Gastrocnemius medialis (tissue), 4 donors: Measurements from ENCODE around the gene DYNLT1. TPM values are rescaled to one million over a fixed set of nuclear protein-coding genes. Genes with fewer than 3 reads are reported as not detected.

Experiments used
- ATAC-seq, 2 donors: fragments of 150-250 bp; one replicate each; pipeline ENCODE4 v1.9.1; 2016
- DNase-seq, 2 donors: peaks; one replicate each; pipeline ENCODE4 v3.0.0-alpha.2; 2019
- H3K27ac ChIP-seq, 4 donors: fragments of 200-600 bp; sonication (generic); 1 replicate in 1 of 4; 2 replicates in 3 of 4; pipeline ENCODE4 v1.5.1; 2016 to 2018; ENCODE audit warnings: mild to moderate bottlenecking in 2 of 4, moderate library complexity in 1 of 4
- H3K27me3 ChIP-seq, 3 donors: fragments of 200-600 bp; sonication (generic) in 2 of 3; 1 replicate in 1 of 3; 2 replicates in 2 of 3; pipeline versions ENCODE4 v1.5.1 to v1.6.0; 2016 to 2019; ENCODE audit warnings: mild to moderate bottlenecking in 1 of 3, moderate library complexity in 1 of 3
- H3K36me3 ChIP-seq, 2 donors: fragments of 200-600 bp; sonication (generic) in 1 of 2; one replicate each; pipeline ENCODE4 v1.5.1; 2017 to 2018
- H3K4me1 ChIP-seq, 2 donors: fragments of 200-600 bp; sonication (generic) in 1 of 2; one replicate each; pipeline ENCODE4 v1.5.1; 2016 to 2017; ENCODE audit warnings: mild to moderate bottlenecking in 2 of 2
- H3K4me3 ChIP-seq, 4 donors: fragments of 200-600 bp; sonication (generic) in 3 of 4; 1 replicate in 1 of 4; 2 replicates in 3 of 4; pipeline ENCODE4 v1.5.1; 2016 to 2019; ENCODE audit warnings: mild to moderate bottlenecking in 2 of 4
- H3K9me3 ChIP-seq, 3 donors: fragments of 200-600 bp; sonication (generic) in 2 of 3; 1 replicate in 1 of 3; 2 replicates in 2 of 3; pipeline ENCODE4 v1.5.1; 2016 to 2019
- CTCF ChIP-seq, 5 experiments: fragments of 450-650 bp in 3 of 5; fragments of 200-600 bp in 2 of 5; sonication (generic) in 2 of 5; IDR thresholded peaks in 4 of 5; conservative IDR thresholded peaks in 1 of 5; 1 replicate in 4 of 5; 2 replicates in 1 of 5; pipeline ENCODE4 v1.5.1; 2016 to 2019; ENCODE audit warnings: antibody characterized with exemption in 5 of 5, mild to moderate bottlenecking in 3 of 5, moderate library complexity in 3 of 5
- POLR2A ChIP-seq, 2 donors: fragments of 450-650 bp; IDR thresholded peaks; one replicate each; pipeline ENCODE4 v1.6.1; 2017; ENCODE audit warnings: antibody characterized with exemption in 2 of 2, mild to moderate bottlenecking in 2 of 2, moderate library complexity in 2 of 2
- in situ Hi-C, 4 donors: fragments of 200-750 bp; cut with MboI; loops; one replicate each; pipeline versions ENCODE4 v1.15.0 to v1.8.0; 2017; ENCODE audit warnings: low sequenced_read_pairs in 4 of 4
- intact Hi-C: fragments of 100-400 bp; cut with DNase I; formaldehyde crosslinking; loops from one replicate; pipeline ENCODE4 v1.15.1; 2023; ENCODE audit warnings: low total_unique reads
- total RNA-seq, 4 donors: library from RNA; depleted of rRNA; stranded (reverse); fragments of >200 nt; gene quantifications; one replicate each; pipeline versions ENCODE4 v1.1.0 to v1.2.3, GENCODE V29; 2016

The DYNLT1 gene
- total RNA-seq, 4 donors from 2014 or later, result 62.8 to 94.7 (median 67.3) TPM

GRCh38 chr6:158638324-158638854, 6.2 kb downstream of the DYNLT1 start:
- in situ Hi-C loops, result no loop called here
- intact Hi-C loops, result loop anchor here (10.0 kb wide), 1 partner anchor 486 kb away; no protein-coding TSS in a partner anchor
- peaks cover 47 to 56% of the 10 kb centered on the region in 2 donors for H3K4me1 ChIP-seq

GRCh38 chr6:158636778-158637177, 7.8 kb downstream of the DYNLT1 start:
- in situ Hi-C loops, result no loop called here
- DNase-seq (no peak), ATAC-seq (no peak)
- peak overlapping the region in 1 of 4 donors; percentile 100 for H3K27ac ChIP-seq
- H3K9me3 ChIP-seq, result no peaks in the 10 kb centered on the region
- no peak for TF ChIP-seq POLR2A (IDR thresholded peaks at IDR 0.05)
- no peaks in the 10 kb centered on the region for H3K27me3 ChIP-seq
- H3K4me3 ChIP-seq, result no peak overlapping the region
- peaks cover 38 to 50% of the 10 kb centered on the region in 2 donors for H3K4me1 ChIP-seq
- intact Hi-C loops, result loop anchor here (10.0 kb wide), 1 partner anchor 488 kb away; no protein-coding TSS in a partner anchor
- peaks cover 0 to 32% of the 10 kb centered on the region in 2 donors for H3K36me3 ChIP-seq

More at GRCh38 chr6:158638324-158638854, 6.2 kb downstream of the DYNLT1 start:
- DNase-seq (peak in 1 of 2 donors; percentile 75), ATAC-seq (peak in 1 of 2 donors; percentile 24)
- TF ChIP-seq POLR2A (IDR thresholded peaks at IDR 0.05) (no peak), CTCF (IDR thresholded peaks at IDR 0.05 in 4 of 5, conservative IDR thresholded peaks at IDR 0.05 in 1 of 5) (no peak)
- Histone ChIP-seq H3K4me3 (no peak overlapping the region), H3K27ac (peak overlapping the region; percentile 97 to 100 (median 98)), H3K27me3 (no peaks in the 10 kb centered on the region), H3K36me3 (peaks cover 0 to 32% of the 10 kb centered on the region in 2 donors), H3K9me3 (no peaks in the 10 kb centered on the region)

- Histone ChIP-seq H3K9me3 (no peaks in the 10 kb centered on the region), H3K36me3 (peaks cover 0 to 32% of the 10 kb centered on the region in 2 donors), H3K4me3 (no peak overlapping the region), H3K27ac (peak overlapping the region in 2 of 4 donors; percentile 21 to 22), H3K27me3 (no peaks in the 10 kb centered on the region), H3K4me1 (peaks cover 39 to 47% of the 10 kb centered on the region in 2 donors)
- TF ChIP-seq POLR2A (IDR thresholded peaks at IDR 0.05), result no peak
- TF ChIP-seq CTCF (IDR thresholded peaks at IDR 0.05 in 4 of 5, conservative IDR thresholded peaks at IDR 0.05 in 1 of 5), result no peak
- DNase-seq, result no peak
- in situ Hi-C loops (no loop called here), intact Hi-C loops (loop anchor here (10.0 kb wide), 1 partner anchor 489 kb away; no protein-coding TSS in a partner anchor)
- ATAC-seq, result no peak
These were observed 9.0 kb downstream of the DYNLT1 start for GRCh38 chr6:158635427-158636073.

DNA sequence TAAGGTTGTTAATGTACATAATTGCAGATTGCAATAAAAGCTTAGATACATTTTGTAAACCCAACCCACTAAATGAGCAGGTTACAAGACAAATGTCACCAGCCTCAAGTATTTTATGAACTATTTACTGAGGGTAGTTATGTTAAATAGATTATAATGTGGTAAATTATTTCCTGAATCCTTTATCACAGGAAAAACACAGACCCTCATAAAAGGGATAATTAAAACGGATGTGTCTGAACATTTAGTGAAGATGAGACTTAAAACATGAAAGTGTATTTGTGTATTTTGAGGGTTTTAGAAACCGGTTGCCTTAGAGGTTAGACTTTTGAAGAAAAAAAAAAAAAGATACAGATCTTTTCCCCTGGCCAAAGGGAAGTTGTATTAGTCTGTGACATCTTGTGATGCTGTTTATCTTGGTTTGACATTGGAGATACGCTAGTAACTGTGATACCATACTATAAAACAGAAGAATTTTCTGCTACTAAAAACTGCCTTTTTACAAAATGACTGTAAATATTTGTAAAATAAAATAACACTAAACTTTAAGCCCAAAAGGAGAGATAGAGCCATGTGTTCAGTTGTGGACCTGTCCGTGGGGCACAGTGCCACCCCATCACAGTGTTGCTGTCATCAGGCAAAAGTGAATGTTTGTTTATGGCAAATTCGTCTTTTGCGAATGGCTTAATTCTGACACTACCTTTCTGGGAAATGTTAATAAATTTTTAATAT, 9.7 kb downstream of the DYNLT1 start:
- H3K4me3 ChIP-seq, result no peak overlapping the region
- TF ChIP-seq CTCF (IDR thresholded peaks at IDR 0.05 in 4 of 5, conservative IDR thresholded peaks at IDR 0.05 in 1 of 5) (no peak), POLR2A (IDR thresholded peaks at IDR 0.05) (no peak)
- intact Hi-C loops, result loop anchor here (10.0 kb wide), 1 partner anchor 490 kb away; no protein-coding TSS in a partner anchor
- no peaks in the 10 kb centered on the region for H3K27me3 ChIP-seq
- peaks cover 36 to 40% of the 10 kb centered on the region in 2 donors for H3K4me1 ChIP-seq
- no peaks in the 10 kb centered on the region for H3K9me3 ChIP-seq
- in situ Hi-C loops, result no loop called here
- peak overlapping the region in 1 of 4 donors; percentile 21 for H3K27ac ChIP-seq
- ATAC-seq (no peak), DNase-seq (no peak)
- peaks cover 0 to 32% of the 10 kb centered on the region in 2 donors for H3K36me3 ChIP-seq
